Endothelial cell of umbilical vein (primary cell): ENCODE measurements around the gene RSKR. TPM values are rescaled to one million over a fixed set of nuclear protein-coding genes. Genes with fewer than 3 reads are reported as not detected.

ENCODE experiments used
- BruUV-seq: library from RNA; stranded (reverse); fragments of 400-500 nt; replicated peaks from 2 replicates; lab custom pipeline; 2021; lab: Mats Ljungman, UMichigan
- CTCF ChIA-PET: fragments of 300-600, 350-600 bp; sonication (Branson Sonifier 250); formaldehyde crosslinking; loops from one replicate; lab custom pipeline; 2021; ENCODE audit warnings: antibody characterized with exemption, inconsistent platforms; lab: Charles Lee
- POLR2A ChIA-PET: fragments of 300-600, 350-600 bp; sonication (Branson Sonifier 250); formaldehyde crosslinking; loops from one replicate; lab custom pipeline; 2021; ENCODE audit warnings: antibody characterized with exemption, inconsistent platforms; lab: Charles Lee
- DNase-seq: peaks from one replicate; pipeline ENCODE4 v3.0.0-alpha.2; 2011; ENCODE audit warnings: low read depth, low spot score
- FAIRE-seq: peaks from 2 replicates; lab custom pipeline; 2011; peaks lifted over from hg19 to GRCh38; lab: Jason Lieb, UNC
- H2AFZ ChIP-seq: 2 replicates; pipeline ENCODE4 v1.6.0; 2012; ENCODE audit warnings: low read depth, low read length, control low read depth, inconsistent platforms
- H3K27ac ChIP-seq: 2 replicates; pipeline ENCODE4 v1.5.1; 2011; ENCODE audit warnings: low read depth, mild to moderate bottlenecking, control low read depth, low read length, moderate library complexity; ENCODE audit not compliant: insufficient read depth
- H3K27me3 ChIP-seq, 2 experiments: 2 replicates each; pipeline versions ENCODE4 v1.6.0 to v1.6.1; 2011; ENCODE audit warnings: low read length in 2 of 2, mixed read lengths in 1 of 2; ENCODE audit not compliant: control insufficient read depth in 2 of 2, insufficient read depth in 2 of 2
- H3K36me3 ChIP-seq, 2 experiments: 2 replicates in 1 of 2; 3 replicates in 1 of 2; pipeline ENCODE4 v1.5.1; 2011; ENCODE audit warnings: low read length in 2 of 2, mild to moderate bottlenecking in 1 of 2, moderate library complexity in 1 of 2; ENCODE audit not compliant: control insufficient read depth in 2 of 2, insufficient read depth in 2 of 2; ENCODE audit errors: extremely low read depth in 1 of 2
- H3K4me1 ChIP-seq: 3 replicates; pipeline ENCODE4 v1.5.1; 2011; ENCODE audit warnings: mild to moderate bottlenecking, low read length; ENCODE audit not compliant: control insufficient read depth, insufficient read depth; ENCODE audit errors: extremely low read depth
- H3K4me2 ChIP-seq: 2 replicates; pipeline ENCODE4 v1.6.1; 2011; ENCODE audit warnings: low read length, control low read depth, mixed read lengths; ENCODE audit not compliant: insufficient read depth
- H3K4me3 ChIP-seq, 3 experiments: fragments of 200-600 bp in 1 of 3; sonication (generic), shearing (Covaris generic) in 1 of 3; replicated peaks in 1 of 3; 2 replicates each; pipeline ENCODE4 v1.5.1; 2011 to 2016; ENCODE audit warnings: control low read depth in 3 of 3, low read length in 3 of 3, mild to moderate bottlenecking in 2 of 3, inconsistent platforms in 1 of 3, low read depth in 1 of 3, moderate library complexity in 1 of 3; ENCODE audit not compliant: insufficient read depth in 1 of 3
- H3K79me2 ChIP-seq: 2 replicates; pipeline ENCODE4 v1.6.0; 2012; ENCODE audit warnings: low read length, inconsistent platforms; ENCODE audit not compliant: control insufficient read depth, insufficient read depth
- H3K9ac ChIP-seq: replicated peaks from 2 replicates; pipeline ENCODE3; 2011; ENCODE audit warnings: low read length, control low read depth; ENCODE audit not compliant: insufficient read depth; ENCODE audit errors: extremely low read depth
- H3K9me1 ChIP-seq: replicated peaks from 3 replicates; pipeline ENCODE4 v1.6.0; 2011; ENCODE audit warnings: mild to moderate bottlenecking, low read length; ENCODE audit not compliant: control insufficient read depth, insufficient read depth; ENCODE audit errors: extremely low read depth
- H3K9me3 ChIP-seq: replicated peaks from 2 replicates; pipeline ENCODE4 v1.5.1; 2012; ENCODE audit warnings: low read length, inconsistent platforms; ENCODE audit not compliant: control insufficient read depth, insufficient read depth
- H4K20me1 ChIP-seq: replicated peaks from 2 replicates; pipeline ENCODE3; 2011; ENCODE audit warnings: mild to moderate bottlenecking, low read length; ENCODE audit not compliant: control insufficient read depth, insufficient read depth; ENCODE audit errors: extremely low read depth
- CTCF ChIP-seq, 2 donors: IDR thresholded peaks; 1 replicate in 1 of 2; 2 replicates in 1 of 2; pipeline ENCODE4 v1.5.1; 2011; ENCODE audit warnings: low read length in 2 of 2, mild to moderate bottlenecking in 2 of 2, moderate library complexity in 2 of 2, control low read depth in 1 of 2, inconsistent platforms in 1 of 2, low read depth in 1 of 2; ENCODE audit not compliant: insufficient read depth in 1 of 2; ENCODE audit errors: extremely low read depth in 1 of 2
- EZH2 ChIP-seq: IDR thresholded peaks from 2 replicates; pipeline ENCODE4 v1.6.1; 2012; ENCODE audit warnings: borderline replicate concordance, low read depth, mild to moderate bottlenecking, moderate library complexity, low read length, inconsistent platforms; ENCODE audit not compliant: severe bottlenecking
- GATA2 ChIP-seq: IDR thresholded peaks from 2 replicates; pipeline ENCODE4 v1.7.0; 2011; ENCODE audit warnings: low read depth, mild to moderate bottlenecking, moderate library complexity, mixed read lengths, low read length; ENCODE audit not compliant: insufficient read length, insufficient read depth
- MYC ChIP-seq: IDR thresholded peaks from one replicate; pipeline ENCODE4 v1.6.1; 2011; ENCODE audit warnings: mild to moderate bottlenecking, low read depth, low read length
- POLR2AphosphoS5 ChIP-seq: IDR thresholded peaks from 2 replicates; pipeline ENCODE4 v1.6.1; 2012; ENCODE audit warnings: low read depth, mild to moderate bottlenecking, control low read depth, low read length, moderate library complexity; ENCODE audit not compliant: insufficient read depth
- dilution Hi-C: fragments of 300-500 bp; cut with MboI; formaldehyde crosslinking; loops from one replicate; pipeline ENCODE4 v1.15.0; 2019; ENCODE audit warnings: low sequenced_read_pairs; ENCODE audit not compliant: extremely low pct_ligation_motif_present
- intact Hi-C: fragments of 100-400 bp; cut with micrococcal nuclease; formaldehyde crosslinking; loops from one replicate; pipeline ENCODE4 v1.10.0; 2022
- polyA plus RNA-seq, 4 experiments: library from polyadenylated mRNA; depleted of rRNA in 3 of 4; stranded (reverse) in 3 of 4; unstranded in 1 of 4; fragments of >200 nt; gene quantifications; 2 replicates each; pipeline versions ENCODE4 v1.2.1 to v1.2.3, GENCODE V29; 2011 to 2012; ENCODE audit warnings: missing spikeins in 1 of 4
- total RNA-seq: library from RNA; stranded (reverse); gene quantifications from 2 replicates; pipeline ENCODE4 v1.2.3, GENCODE V29; 2021

RSKR gene
- total and polyA plus RNA-seq, 2 donors (not counting 3 experiments of a cell fraction or from before 2014, with no cell fraction given): 10.0 to 19.9 TPM

GRCh38 chr17:28655160-28655559, 41.2 kb upstream of the RSKR start:
- peaks cover 29% of the 10 kb centered on the region for H3K79me2 ChIP-seq
- H2AFZ ChIP-seq: no peak overlapping the region
- TF ChIP-seq POLR2AphosphoS5: no peak
- no peak for TF ChIP-seq GATA2
- no peak for TF ChIP-seq MYC
- TF ChIP-seq CTCF (IDR thresholded peaks at IDR 0.05; ENCODE audit: extremely low read depth in 1 of 2, insufficient read depth in 1 of 2, low read depth in 1 of 2, low read length in 2 of 2): no peak
- no peak for TF ChIP-seq EZH2
- intact Hi-C loops: no loop called here
- no peak overlapping the region for H3K4me2 ChIP-seq
- DNase-seq (no peak), FAIRE-seq (no peak)
- H3K36me3 ChIP-seq: peaks cover 0 to 13% of the 10 kb centered on the region in 2 experiments
- no peaks in the 10 kb centered on the region for H3K9me1 ChIP-seq
- dilution Hi-C loops: no loop called here
- no peak overlapping the region for H3K9ac ChIP-seq
- no peaks in the 10 kb centered on the region for H4K20me1 ChIP-seq
- no peaks in the 10 kb centered on the region for H3K4me1 ChIP-seq
- H3K9me3 ChIP-seq: no peaks in the 10 kb centered on the region
- no peaks in the 10 kb centered on the region for H3K27me3 ChIP-seq
- BruUV-seq: no TSS peak
- POLR2A ChIA-PET: no interaction called here
- H3K4me3 ChIP-seq: no peak overlapping the region
- CTCF ChIA-PET: interaction anchor here (2.4 kb wide), 1 partner anchor 8 kb away, joined by 6 read pairs; no protein-coding TSS in a partner anchor
- H3K27ac ChIP-seq: no peak overlapping the region
